HUES48 (cell line): Measurements from ENCODE around the gene CCDC110.
A peak's percentile ranks its signal among the peaks of the same experiment; 100 is the strongest.
"Not testable (repeated sequence)": the region's sequence is repeated elsewhere in the genome, so short reads cannot be mapped to it uniquely, and the experiment has no call there.

ENCODE experiments used
- H3K27ac ChIP-seq: one replicate; pipeline ENCODE4 v1.7.0; 2013; ENCODE audit warnings: low read depth, low read length, inconsistent platforms
- H3K27me3 ChIP-seq: 2 replicates; pipeline ENCODE4 v1.6.1; 2013; ENCODE audit warnings: mild to moderate bottlenecking, low read length; ENCODE audit not compliant: control insufficient read depth, insufficient read depth
- H3K36me3 ChIP-seq: 2 replicates; pipeline ENCODE4 v1.6.1; 2013; ENCODE audit warnings: low read length; ENCODE audit not compliant: control insufficient read depth, insufficient read depth
- H3K4me1 ChIP-seq: 2 replicates; pipeline ENCODE4 v1.6.1; 2013; ENCODE audit warnings: mild to moderate bottlenecking, low read length; ENCODE audit not compliant: control insufficient read depth, insufficient read depth
- H3K4me3 ChIP-seq: 2 replicates; pipeline ENCODE4 v1.5.1; 2013; ENCODE audit warnings: mild to moderate bottlenecking, low read depth, low read length
- H3K9ac ChIP-seq: 2 replicates; pipeline ENCODE4 v1.6.1; 2013; ENCODE audit warnings: mild to moderate bottlenecking, low read depth, low read length, moderate library complexity
- H3K9me3 ChIP-seq: 2 replicates; pipeline ENCODE4 v1.6.1; 2013; ENCODE audit warnings: low read length; ENCODE audit not compliant: control insufficient read depth, insufficient read depth

Gene CCDC110

GRCh38 chr4:185471235-185472102, at the start of gene CCDC110:
TSS of gene CCDC110 (minus strand) at chr4:185471733. CDS start at chr4:185471683, 50 bp downstream.
- Histone ChIP-seq H3K27me3 (peaks cover 32% of the 10 kb centered on the region), H3K27ac (no peak within 1 kb of the TSS), H3K9me3 (no peaks in the 10 kb centered on the region), H3K9ac (peak within 1 kb of the TSS; percentile 56; the same call in 1 of the 2 replicates), H3K4me1 (no peaks in the 10 kb centered on the region), H3K4me3 (peak within 1 kb of the TSS; percentile 93), H3K36me3 (no peaks in the 10 kb centered on the region)

- no peak overlapping the region for H3K27ac ChIP-seq
- H3K27me3 ChIP-seq: no peaks in the 10 kb centered on the region
- no peak overlapping the region for H3K9ac ChIP-seq
- H3K4me3 ChIP-seq: no peak overlapping the region
- H3K9me3 ChIP-seq: no peaks in the 10 kb centered on the region
- H3K4me1 ChIP-seq: no peaks in the 10 kb centered on the region
- no peaks in the 10 kb centered on the region for H3K36me3 ChIP-seq
Observed at GRCh38 chr4:185520119-185520518, 48.6 kb upstream of the CCDC110 start.

GRCh38 chr4:185518494-185518893, 47.0 kb upstream of the CCDC110 start:
- Histone ChIP-seq H3K9ac (no peak overlapping the region), H3K36me3 (no peaks in the 10 kb centered on the region), H3K9me3 (no peaks in the 10 kb centered on the region), H3K27me3 (no peaks in the 10 kb centered on the region), H3K27ac (no peak overlapping the region), H3K4me1 (no peaks in the 10 kb centered on the region), H3K4me3 (no peak overlapping the region)

GRCh38 chr4:185518069-185518468, 46.5 kb upstream of the CCDC110 start:
- Histone ChIP-seq H3K9me3 (no peaks in the 10 kb centered on the region), H3K4me3 (no peak overlapping the region), H3K27me3 (no peaks in the 10 kb centered on the region), H3K4me1 (no peaks in the 10 kb centered on the region), H3K27ac (no peak overlapping the region), H3K36me3 (no peaks in the 10 kb centered on the region), H3K9ac (no peak overlapping the region)

- H3K9ac ChIP-seq: no peak overlapping the region
- no peaks in the 10 kb centered on the region for H3K9me3 ChIP-seq
- H3K4me1 ChIP-seq: no peaks in the 10 kb centered on the region
- H3K27me3 ChIP-seq: no peaks in the 10 kb centered on the region
- no peak overlapping the region for H3K27ac ChIP-seq
- H3K36me3 ChIP-seq: no peaks in the 10 kb centered on the region
- H3K4me3 ChIP-seq: no peak overlapping the region
Observed at GRCh38 chr4:185515248-185515647, 43.7 kb upstream of the CCDC110 start.

- Histone ChIP-seq H3K27me3 (no peaks in the 10 kb centered on the region), H3K9me3 (no peaks in the 10 kb centered on the region), H3K4me3 (no peak overlapping the region), H3K36me3 (no peaks in the 10 kb centered on the region), H3K27ac (no peak overlapping the region), H3K4me1 (no peaks in the 10 kb centered on the region), H3K9ac (no peak overlapping the region)
Observed at GRCh38 chr4:185514182-185514697, 42.7 kb upstream of the CCDC110 start.

- H3K27ac ChIP-seq: no peak overlapping the region
- H3K27me3 ChIP-seq: no peaks in the 10 kb centered on the region
- H3K4me1 ChIP-seq: no peaks in the 10 kb centered on the region
- H3K9ac ChIP-seq: no peak overlapping the region
- no peak overlapping the region for H3K4me3 ChIP-seq
- no peaks in the 10 kb centered on the region for H3K36me3 ChIP-seq
- H3K9me3 ChIP-seq: no peaks in the 10 kb centered on the region
Observed at GRCh38 chr4:185513489-185514181, 42.1 kb upstream of the CCDC110 start.

GRCh38 chr4:185512516-185512915, 41.0 kb upstream of the CCDC110 start:
- Histone ChIP-seq H3K9ac (no peak overlapping the region), H3K27me3 (no peaks in the 10 kb centered on the region), H3K27ac (no peak overlapping the region)

GRCh38 chr4:185511243-185511642, 39.7 kb upstream of the CCDC110 start:
- H3K27me3 ChIP-seq, H3K4me3 ChIP-seq, H3K9me3 ChIP-seq, H3K9ac ChIP-seq, H3K4me1 ChIP-seq, H3K36me3 ChIP-seq, H3K27ac ChIP-seq: not testable (repeated sequence)

More at GRCh38 chr4:185512516-185512915, 41.0 kb upstream of the CCDC110 start:
- Histone ChIP-seq H3K4me1 (no peaks in the 10 kb centered on the region), H3K4me3 (no peak overlapping the region), H3K9me3 (no peaks in the 10 kb centered on the region), H3K36me3 (no peaks in the 10 kb centered on the region)

GRCh38 chr4:185510806-185511205, 39.3 kb upstream of the CCDC110 start:
- no peak overlapping the region for H3K27ac ChIP-seq
- no peak overlapping the region for H3K9ac ChIP-seq
- H3K27me3 ChIP-seq: no peaks in the 10 kb centered on the region

GRCh38 chr4:185508181-185508580, 36.6 kb upstream of the CCDC110 start:
- H3K27ac ChIP-seq: no peak overlapping the region
- H3K36me3 ChIP-seq: no peaks in the 10 kb centered on the region
- no peaks in the 10 kb centered on the region for H3K27me3 ChIP-seq

More at GRCh38 chr4:185510806-185511205, 39.3 kb upstream of the CCDC110 start:
- H3K9me3 ChIP-seq: no peaks in the 10 kb centered on the region
- H3K4me3 ChIP-seq: no peak overlapping the region
- H3K36me3 ChIP-seq: no peaks in the 10 kb centered on the region
- H3K4me1 ChIP-seq: no peaks in the 10 kb centered on the region

More at GRCh38 chr4:185508181-185508580, 36.6 kb upstream of the CCDC110 start:
- Histone ChIP-seq H3K9ac (no peak overlapping the region), H3K4me3 (no peak overlapping the region), H3K4me1 (no peaks in the 10 kb centered on the region), H3K9me3 (no peaks in the 10 kb centered on the region)
